Measurements from ENCODE around the gene SLC22A5.

DNA sequence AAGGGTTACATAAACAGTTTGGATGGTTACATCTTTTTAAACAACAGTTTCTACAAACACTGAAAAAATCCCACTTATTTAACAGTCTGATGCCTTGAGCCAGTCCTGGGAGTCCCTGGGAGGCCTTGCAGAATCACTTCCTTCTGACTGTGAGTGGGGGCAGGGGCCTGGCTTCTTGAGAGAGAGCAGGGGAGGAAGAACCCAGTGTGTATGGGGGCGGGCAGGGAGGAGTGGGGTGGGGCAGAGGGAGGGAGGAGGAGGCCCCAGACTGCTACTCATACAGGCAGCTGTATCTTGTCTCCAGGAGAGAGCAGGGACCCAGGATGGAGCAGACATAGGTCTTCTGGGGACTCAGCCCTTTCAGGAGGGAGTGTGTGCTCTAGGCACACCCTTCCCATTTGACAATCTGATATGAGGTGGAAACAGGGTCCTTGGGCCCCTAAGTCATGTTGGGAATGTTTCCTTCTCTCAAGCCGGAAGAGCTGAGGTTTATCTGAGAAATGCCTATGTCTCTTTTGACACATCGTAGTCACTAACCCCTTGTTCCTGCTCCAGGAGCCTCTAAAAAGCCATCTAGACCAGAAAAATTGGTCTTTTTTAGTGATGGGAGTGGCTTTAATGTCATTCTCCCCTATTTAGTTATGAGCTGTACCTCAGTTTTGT is 68.2 kb downstream of the SLC22A5 start:
- TF ChIP-seq POLR2A (IDR thresholded peaks at IDR 0.05; ENCODE audit: low read length) (no peak), GATA1 (IDR thresholded peaks at IDR 0.05; ENCODE audit: low read depth, low read length) (no peak)

Measured in erythroblast (primary cell).